HCEC 1CT (cell line): Measurements from ENCODE around the gene EP400.

ENCODE experiments used
- DNase-seq: peaks from one replicate; pipeline ENCODE4 v3.0.0-alpha.2; 2017

Gene EP400

GRCh38 chr12:131913666-131914065 is 36.1 kb upstream of the EP400 start:
- no peak for DNase-seq

- no peak for DNase-seq
These were observed 35.5 kb upstream of the EP400 start for GRCh38 chr12:131914179-131914702.

- no peak for DNase-seq
These were observed 34.6 kb upstream of the EP400 start for GRCh38 chr12:131915000-131915689.

GRCh38 chr12:131915823-131916222 is 33.9 kb upstream of the EP400 start:
- no peak for DNase-seq

DNA sequence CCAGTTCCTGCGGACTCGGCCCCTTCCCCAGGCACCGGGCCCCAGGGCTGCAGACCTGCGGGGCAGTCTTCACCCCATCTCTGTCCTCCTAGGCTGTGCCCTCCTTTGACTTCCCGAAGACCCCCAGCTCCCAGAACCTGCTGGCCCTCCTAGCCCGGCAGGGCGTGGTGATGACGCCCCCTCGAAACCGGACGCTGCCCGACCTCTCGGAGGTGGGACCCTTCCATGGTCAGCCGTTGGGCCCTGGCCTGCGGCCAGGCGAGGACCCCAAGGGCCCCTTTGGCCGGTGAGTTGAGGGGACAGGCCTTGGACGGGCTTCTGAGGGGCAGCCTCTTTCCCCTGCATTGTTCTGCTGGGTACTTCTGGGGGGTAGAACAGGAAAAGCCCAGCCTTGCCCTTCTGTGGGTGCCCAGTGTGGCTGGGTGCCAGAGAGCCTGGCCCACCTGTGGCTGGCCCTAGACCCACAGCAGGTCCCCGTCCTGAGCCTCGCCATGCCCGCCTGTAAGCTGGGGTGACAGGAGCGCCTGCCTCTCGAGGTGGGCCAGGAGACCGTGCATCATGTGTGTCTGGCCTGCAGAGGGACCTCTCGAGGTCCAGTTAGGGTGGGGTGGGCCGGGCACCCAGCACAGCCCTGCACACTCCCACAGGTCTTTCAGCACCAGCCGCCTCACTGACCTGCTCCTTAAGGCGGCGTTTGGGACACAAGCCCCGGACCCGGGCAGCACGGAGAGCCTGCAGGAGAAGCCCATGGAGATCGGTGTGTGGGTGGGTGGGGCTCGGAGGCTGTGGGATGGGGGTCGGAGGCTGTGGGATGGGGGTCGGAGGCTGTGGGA is 33.2 kb upstream of the EP400 start:
- no peak for DNase-seq

- DNase-seq, result no peak
These were observed 32.5 kb upstream of the EP400 start for GRCh38 chr12:131917139-131917710.

DNA sequence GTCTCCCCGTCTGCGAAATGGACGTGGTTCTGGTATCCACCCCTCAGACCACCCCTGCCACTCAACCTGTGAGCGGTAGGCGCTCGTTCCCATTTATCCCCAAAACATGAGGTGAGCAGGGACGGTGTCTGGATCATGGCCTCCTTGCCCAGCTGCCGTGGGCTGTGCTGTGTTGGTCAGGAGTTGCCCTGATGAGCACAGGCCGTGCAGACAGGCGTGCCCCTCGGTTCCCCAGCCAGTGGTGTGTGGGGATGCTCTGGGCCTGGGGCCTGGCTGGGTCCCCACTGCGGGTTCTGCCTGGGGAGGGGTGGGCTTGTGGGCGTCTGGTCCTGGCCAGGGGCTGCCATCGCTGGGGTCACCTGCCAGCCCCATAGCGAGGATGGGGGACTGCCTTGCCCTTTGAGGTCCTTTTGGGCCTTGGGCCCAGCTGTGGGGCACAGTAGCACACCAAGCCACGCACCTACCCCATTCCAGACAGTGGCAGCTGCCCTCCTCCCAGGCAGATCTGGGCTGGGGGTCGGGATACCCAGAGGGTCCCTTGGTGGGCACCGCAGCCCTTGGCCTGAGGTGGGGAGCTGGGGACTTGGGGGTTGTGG is 31.9 kb upstream of the EP400 start:
- no peak for DNase-seq

GRCh38 chr12:131918311-131919050 is 31.3 kb upstream of the EP400 start:
- no peak for DNase-seq

GRCh38 chr12:131919051-131919347 is 30.7 kb upstream of the EP400 start:
- no peak for DNase-seq

DNA sequence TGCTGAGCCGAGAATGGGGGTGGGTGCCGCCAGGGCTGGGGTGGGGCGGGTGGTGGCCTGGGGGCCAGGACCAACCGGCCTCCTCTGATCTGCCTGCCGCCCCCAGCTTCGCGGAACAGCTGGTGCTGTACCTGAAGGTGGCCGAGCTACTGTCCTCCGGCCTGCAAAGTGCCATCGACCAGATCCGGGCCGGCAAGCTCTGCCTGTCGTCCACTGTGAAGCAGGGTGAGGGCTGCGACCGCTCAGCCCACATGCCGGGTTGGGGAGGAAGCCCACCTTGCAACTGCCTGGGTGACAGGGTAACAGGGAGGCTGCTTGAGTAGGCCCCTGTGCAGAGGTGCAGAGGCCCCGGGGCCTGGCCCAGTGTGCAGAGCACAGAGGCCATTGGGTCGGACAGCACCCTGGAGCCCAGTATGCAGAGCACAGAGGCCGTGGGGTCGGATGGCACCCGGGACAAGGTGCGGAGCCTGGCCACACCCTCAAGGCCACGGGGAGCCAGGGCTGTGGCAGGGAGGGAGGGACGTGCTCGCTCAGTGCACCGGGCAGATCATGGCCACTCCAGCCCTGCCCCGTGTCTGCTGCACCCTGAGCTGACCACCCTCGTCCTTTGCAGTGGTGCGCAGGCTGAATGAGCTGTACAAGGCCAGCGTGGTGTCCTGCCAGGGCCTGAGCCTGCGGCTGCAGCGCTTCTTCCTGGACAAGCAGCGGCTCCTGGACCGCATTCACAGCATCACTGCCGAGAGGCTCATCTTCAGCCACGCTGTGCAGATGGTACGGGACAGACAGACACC is 30.2 kb upstream of the EP400 start:
- DNase-seq, result no peak

GRCh38 chr12:131920157-131920508 is 29.6 kb upstream of the EP400 start:
- no peak for DNase-seq

DNA sequence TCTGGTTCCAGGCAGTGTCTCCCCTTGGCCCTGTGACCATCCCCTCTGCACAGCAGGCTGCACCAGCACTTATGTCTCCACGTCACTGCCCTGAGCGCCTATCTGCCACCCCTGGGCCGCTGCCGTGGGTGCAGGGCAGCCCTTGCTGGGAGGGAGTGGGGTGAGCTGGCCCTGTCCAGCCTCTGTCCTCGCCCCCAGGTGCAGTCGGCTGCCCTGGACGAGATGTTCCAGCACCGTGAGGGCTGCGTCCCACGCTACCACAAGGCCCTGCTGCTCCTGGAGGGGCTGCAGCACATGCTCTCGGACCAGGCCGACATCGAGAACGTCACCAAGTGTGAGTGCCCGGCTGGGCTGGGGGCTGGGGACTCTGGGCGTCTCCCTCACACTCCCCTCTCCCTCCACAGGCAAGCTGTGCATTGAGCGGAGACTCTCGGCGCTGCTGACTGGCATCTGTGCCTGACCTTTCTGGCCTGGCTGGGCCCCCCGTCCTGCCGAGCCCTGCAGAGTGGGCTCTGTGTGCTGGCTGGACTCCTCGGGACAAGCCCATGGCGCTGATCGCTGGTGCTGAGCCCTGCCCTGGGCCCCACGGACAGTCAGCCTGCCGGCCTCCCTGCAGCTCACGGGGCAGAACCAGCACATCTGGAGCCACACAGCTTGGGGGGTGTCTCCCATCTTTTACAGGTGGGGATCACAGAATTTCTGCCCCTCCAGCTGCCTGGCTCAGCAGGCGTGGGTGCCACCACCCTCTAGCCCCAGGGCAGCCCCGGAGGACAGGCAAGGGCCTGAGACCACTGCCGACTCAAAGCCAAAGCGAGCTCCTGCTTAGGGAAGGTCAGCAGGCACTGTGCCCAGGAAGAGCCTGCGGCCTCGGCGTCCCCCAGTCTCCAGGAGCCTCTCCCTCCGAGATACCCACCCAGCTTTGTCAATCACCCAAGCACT is 28.6 kb upstream of the EP400 start:
- DNase-seq, result no peak

GRCh38 chr12:131921866-131922769 is 27.6 kb upstream of the EP400 start:
- no peak for DNase-seq

DNA sequence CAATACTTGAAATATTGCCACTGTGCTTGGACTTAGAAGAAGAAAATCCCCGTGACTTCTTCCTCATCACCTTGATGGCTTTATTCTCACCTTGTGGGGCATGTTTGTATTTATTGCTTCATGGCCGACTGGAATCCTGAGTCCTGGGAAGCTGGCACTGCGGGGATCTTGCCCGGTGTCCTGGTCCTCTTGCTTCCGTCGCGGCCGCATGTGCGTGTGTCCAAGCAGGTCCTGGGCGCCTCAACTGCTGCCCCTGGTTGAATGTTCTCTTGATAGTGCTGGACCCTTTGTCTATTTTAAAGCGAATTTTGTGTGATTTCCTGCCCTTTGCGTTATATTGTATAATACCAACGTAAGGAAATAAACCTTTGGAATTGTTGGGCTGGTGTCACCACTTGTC is 27.0 kb upstream of the EP400 start:
- no peak for DNase-seq

GRCh38 chr12:131923260-131923659 is 26.5 kb upstream of the EP400 start:
- DNase-seq, result no peak

DNA sequence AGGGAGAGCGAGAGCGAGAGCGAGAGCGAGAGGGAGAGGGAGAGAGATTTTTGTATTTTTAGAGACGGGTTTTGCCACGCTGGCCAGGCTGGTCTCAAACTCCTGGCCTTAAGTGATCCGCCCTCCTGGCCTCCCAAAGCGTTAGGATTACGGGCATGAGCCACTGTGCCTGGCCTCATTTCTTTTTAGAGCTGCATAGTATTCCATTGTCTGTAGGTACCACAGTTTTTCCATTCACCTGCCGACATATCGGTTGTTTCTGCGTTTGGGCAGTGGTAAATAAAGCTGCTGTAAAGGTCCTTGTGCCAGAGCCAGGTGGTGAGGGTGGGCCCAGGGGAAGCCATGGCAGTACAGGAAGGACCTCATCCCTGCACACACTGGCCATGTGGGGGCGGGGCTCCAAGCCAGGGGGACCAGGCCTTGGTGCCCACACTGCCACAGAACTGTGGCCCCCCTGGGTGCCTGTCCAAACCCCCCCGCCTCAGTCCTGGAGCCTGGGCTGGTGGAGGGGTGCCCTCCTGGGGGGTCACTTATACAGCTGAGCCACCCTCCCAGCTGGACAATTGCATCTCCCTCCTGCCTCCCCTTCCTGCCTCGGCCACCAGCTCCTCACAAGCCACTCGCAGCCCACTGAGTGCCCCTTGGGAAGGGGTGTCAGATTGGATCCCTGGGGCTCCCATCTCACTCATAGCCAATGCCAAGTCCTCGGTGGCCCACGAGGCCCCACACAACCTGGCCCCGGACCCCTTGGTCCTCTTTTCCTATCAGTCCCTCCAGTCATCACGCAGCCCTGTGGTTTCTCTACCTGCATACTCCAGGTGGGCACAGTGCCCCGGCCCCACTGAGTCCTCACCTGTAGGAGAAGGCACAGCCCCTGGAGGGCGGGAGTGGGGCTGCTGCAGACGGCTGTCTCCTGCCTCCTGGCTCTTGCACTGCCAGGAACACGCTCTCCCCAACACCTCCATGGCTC is 22.3 kb upstream of the EP400 start:
- DNase-seq, result no peak

- no peak for DNase-seq
These were observed 21.5 kb upstream of the EP400 start for GRCh38 chr12:131928080-131928710.
